Activated T-helper 1 cell treated with Interleukin-2 at 50 U/mL for 16 hours (primary cell): ENCODE data around the gene GPN1.
"Not testable (repeated sequence)": the region's sequence is repeated elsewhere in the genome, so short reads cannot be mapped to it uniquely, and the experiment has no call there.

Experiments used
- DNase-seq: peaks from one replicate; pipeline ENCODE4 v3.0.0-alpha.2; 2020; ENCODE audit warnings: low read depth

GPN1 gene

DNA sequence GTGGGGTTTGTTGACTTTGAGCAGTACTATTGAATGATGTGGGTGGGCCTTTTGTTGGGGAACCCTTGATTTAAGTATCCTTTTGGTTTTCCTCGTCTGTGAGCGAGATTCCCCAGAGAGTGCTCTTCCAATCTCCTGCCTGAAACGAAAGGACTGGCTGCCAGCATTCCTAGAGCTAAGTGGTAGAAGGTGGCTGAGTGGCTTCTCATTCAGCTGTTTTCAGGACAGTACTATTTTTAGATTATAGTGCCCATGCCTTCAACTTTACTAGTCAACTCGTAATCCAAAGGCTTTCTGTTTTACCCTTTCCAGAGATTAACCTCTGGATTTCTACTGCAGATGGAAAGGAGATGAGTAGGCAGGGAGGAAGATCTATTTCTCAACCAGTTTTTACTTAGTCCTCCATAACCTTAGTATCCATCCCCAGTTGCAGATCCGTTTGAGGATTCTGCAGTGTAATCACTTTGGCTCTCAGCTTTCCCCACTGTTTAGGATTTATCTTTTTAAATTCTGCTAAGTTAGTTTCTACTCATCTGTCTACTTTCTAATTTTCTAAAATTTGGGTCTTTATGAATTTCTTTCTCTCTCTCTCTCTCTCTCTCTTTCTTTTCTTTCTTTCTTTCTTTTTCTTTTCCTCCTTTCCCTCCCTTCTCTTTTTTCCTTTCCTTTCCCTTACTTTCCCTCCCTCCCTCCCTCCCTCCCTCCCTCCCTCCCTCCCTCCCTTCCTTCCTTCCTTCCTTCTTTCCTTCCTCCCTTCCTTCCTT, 44.1 kb downstream of the GPN1 start:
- no peak for DNase-seq

DNA sequence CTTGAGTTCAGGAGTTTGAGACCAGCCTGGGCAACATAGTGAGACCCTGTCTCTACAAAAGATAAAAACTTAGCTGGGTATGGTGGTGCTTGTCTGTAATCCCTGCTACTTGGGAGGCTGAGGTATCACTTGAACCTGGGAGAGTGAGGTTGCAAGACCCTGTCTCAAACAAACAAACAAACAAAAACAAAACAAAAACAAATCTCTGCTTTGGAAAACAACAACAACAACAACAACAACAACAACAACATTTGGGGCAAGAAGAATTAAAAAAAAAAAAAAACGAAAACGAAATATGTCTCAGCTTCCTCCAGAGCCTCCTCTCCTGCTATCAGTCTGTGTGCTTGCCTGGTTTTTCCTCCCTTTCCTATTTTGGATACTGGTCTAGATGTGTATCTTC, 51.7 kb downstream of the GPN1 start:
- DNase-seq, result no peak

DNA sequence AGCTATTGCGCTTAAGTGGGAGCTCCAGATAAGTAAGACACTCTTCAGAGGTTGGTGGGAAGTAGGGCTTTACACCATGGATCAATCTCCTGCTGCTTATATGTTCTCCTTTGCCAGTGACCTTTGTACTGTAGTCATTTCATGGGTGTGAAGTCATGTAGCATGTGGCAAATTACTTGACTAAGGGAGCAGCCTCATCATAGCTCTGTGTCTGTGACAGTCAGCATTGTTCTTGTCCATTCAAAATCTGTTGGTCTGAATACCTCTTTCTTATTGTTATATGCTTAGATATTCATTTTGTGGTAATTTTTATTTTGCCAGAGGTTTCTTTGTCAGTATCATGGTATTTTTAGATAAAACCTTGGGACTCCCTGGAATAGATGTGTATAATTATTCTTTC, 53.0 kb downstream of the GPN1 start:
- DNase-seq, result no peak

DNA sequence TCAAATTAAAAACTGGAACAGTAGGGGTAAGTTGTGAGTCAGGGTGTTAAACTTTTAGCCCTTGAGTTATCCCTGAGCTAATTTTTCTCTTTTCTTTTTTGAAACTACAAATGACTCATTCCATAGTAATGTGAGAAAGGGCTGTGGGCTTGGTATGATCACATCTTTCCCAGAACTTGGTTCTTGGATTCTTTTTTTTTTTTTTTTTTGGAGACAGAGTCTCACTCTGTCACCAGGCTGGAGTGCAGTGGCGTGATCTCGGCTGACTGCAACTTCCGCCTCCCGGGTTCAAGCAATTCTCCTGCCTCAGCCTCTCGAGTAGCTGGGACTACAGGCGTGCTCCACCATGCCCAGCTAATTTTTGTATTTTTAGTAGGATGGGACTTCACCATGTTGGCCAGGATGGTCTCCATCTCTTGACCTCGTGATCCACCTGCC, 53.5 kb downstream of the GPN1 start:
- not testable (repeated sequence) for DNase-seq

DNA sequence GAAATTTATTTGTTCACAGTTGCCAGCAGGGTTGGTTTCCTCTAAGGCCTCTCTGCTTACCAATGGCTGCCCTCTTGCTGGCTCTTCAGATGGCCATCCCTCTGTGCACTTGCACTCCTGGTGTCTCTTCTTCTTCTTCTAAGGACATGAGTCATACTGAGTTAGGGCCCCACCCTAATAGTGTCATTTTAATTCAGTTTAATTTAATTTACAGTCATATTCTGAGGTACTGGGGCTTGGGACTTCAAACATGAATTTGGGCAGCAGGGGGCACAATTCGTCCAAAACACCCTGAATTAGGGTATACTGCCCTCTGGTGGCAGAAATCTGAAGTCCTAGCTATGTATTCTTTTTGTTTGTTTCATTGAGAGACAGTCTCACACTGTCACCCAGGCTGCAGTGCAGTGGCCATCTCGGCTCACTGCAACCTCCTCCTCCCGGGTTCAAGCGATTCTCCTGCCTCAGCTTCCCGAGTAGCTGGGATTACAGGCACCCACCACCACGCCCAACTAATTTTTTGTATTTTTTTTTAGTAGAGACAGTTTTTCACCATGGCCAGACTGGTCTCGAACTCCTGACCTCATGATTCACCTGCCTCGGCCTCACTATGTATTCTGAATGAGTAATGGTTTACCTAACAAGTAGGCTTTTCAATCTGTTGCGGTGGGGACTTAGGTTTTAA, 54.7 kb downstream of the GPN1 start:
- peak; percentile 64 for DNase-seq

DNA sequence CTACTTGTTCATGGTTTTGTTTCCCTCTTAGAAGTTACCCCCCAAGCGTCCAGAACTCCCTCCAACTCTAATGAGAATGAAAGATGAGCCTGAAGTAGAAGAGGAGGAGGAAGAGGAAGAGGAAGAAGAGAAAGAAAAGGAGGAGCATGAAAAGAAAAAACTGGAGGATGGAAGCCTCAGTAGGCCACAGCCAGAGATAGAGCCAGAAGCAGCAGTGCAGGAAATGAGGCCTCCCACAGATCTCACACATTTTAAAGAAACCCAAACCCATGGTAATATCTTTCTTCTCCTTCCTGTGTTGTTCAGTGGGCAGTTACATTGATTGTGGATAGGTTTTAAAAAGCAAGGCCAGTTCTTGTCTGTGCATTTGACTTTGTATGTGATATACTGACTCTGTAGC, 56.2 kb downstream of the GPN1 start:
- DNase-seq, result not testable (repeated sequence)

DNA sequence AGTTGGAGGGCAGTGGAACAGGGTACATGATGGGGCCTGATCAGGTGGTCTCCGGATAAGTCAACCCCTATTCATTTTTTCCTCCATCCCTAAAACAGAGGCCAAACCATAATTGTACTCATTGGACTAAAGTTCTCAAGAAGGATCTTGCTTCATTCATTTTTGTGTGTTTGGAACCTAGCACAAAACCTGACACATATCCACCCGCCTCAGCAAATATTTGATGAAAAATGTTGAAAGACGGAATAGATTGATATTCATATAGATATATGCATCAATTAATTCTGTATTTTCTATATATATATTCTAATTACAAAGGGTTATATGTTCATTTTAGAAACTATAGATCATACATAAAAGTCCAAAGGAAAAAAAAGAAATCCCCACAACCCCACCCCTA, 56.7 kb downstream of the GPN1 start:
- DNase-seq, result no peak

DNA sequence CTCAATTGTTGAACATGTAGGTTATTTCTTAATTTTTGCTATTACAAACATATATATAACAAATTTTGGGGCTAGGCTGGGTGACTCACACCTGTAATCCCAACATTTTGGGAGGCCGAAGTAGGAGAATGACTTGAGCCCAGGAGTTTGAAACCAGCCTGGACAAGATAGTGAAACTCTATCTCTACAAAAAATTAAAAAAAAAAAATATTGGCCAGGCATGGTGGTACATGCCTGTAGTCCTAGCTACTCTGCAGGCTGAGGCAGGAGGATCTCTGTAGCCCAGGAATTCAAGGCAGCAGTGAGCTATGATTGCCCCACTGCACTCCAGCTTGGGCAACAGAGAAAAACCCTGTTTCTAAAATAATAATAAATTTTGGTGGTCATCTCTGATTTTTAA, 58.4 kb downstream of the GPN1 start:
- no peak for DNase-seq

DNA sequence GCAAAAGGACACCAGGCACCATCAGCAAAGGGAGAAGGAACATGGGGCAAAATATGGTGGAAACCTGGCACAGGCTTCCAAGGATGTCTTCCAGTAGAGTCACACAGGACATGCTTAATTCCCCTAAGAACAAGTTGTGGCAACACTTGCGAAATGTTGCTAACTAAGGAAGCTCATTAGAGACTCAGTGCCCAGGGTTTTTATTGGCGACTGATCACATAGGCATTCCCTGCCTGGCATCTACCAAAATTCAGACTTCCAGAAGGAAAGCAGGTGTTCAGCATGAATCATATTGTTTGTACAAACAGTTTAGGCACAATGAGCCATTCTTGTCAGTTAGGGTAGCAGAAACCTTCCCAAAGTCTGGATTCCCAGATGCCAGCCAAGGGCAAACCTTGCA, 60.6 kb downstream of the GPN1 start:
- no peak for DNase-seq

DNA sequence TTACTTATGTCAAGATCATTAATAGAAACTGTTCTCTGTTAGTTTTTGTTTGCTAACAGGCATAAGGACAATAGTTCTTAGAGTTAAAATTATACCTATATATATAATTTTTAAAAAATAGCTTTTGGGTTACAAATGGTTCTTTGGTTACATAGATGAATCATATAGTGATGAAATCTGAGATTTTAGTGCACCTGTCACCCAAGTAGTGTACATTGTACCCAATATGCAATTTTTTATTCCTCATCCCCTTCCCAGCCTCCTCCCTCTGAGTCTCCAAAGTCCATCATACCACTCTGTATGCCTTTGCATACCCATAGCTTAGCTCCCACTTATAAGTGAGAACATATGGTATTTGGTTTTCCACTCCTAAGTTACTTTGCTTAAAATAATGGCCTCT, 61.2 kb downstream of the GPN1 start:
- no peak for DNase-seq

DNA sequence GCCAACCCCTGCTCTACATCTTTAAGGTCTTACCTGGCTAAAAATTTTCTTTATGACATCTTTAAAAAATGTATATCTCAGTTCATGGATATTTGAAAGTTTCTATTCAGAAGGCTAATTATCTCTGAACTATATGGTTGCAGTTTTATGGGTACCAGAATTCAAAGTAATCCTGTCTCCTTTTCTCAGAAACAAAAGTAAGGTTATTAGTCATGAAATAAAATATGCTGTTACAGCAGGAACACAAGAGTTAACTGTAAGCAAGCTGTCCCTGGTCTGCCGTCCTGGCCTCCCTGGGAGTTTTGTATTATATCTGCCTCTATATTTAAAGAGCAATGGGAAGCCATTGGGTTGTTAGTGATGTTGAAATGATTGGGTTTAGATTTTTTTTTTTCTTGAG, 68.8 kb downstream of the GPN1 start:
- no peak for DNase-seq
